ENCODE measurements around the gene PPIB. TPM values are rescaled to one million over a fixed set of nuclear protein-coding genes. Genes with fewer than 3 reads are reported as not detected.
"Not testable (repeated sequence)": the region's sequence is repeated elsewhere in the genome, so short reads cannot be mapped to it uniquely, and the experiment has no call there.

Gene PPIB
- total RNA-seq, 4 donors from 2014 or later, result 39.6 to 226 (median 154) TPM

- 84 to 94% methylated on average over 3 of the region's 3 CpGs for WGBS, 2 donors (ENCODE audit: low coverage in 1 of 2)
- no peak overlapping the region for H3K27ac ChIP-seq
Measured at GRCh38 chr15:64122936-64123351, 39.9 kb downstream of the PPIB start.

DNA sequence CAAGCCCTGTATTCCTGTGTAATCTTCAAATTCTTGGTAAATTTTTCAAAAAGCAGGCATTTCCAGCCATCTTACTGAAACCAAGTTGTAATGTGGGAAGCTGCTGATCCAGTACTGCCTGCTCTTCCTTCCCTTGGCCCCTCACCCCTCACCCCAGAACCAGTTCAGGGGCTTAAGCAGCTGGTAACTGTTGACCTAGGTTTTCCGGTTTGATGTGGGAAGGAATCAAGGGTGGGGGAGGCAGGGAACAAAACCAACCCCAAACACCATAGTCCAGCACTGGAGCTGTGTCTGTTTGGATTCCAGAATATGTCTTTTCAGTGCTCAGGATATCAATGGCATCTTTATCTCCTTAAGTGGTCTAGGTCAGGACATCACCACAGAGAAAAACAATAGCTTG lies 40.4 kb downstream of the PPIB start:
- intact Hi-C loops (cut with DNase I; ENCODE audit: low total_unique reads), result no loop called here
- no peak overlapping the region for H3K27ac ChIP-seq
- no peak for DNase-seq
- no peaks in the 10 kb centered on the region for H3K9me3 ChIP-seq
- in situ Hi-C loops (cut with MboI; ENCODE audit: low pct_ligation_motif_present in 1 of 4, low pct_unique_long_range_greater_than_20kb in 1 of 4, low sequenced_read_pairs in 3 of 4), result no loop called here
- no peaks in the 10 kb centered on the region for H3K27me3 ChIP-seq
- no peak overlapping the region for H3K4me3 ChIP-seq
- TF ChIP-seq EP300 (IDR thresholded peaks at IDR 0.05; ENCODE audit: low read depth) (no peak), POLR2AphosphoS5 (IDR thresholded peaks at IDR 0.05) (no peak), POLR2A (IDR thresholded peaks at IDR 0.05) (no peak)
- TF ChIP-seq, protein P1, sequence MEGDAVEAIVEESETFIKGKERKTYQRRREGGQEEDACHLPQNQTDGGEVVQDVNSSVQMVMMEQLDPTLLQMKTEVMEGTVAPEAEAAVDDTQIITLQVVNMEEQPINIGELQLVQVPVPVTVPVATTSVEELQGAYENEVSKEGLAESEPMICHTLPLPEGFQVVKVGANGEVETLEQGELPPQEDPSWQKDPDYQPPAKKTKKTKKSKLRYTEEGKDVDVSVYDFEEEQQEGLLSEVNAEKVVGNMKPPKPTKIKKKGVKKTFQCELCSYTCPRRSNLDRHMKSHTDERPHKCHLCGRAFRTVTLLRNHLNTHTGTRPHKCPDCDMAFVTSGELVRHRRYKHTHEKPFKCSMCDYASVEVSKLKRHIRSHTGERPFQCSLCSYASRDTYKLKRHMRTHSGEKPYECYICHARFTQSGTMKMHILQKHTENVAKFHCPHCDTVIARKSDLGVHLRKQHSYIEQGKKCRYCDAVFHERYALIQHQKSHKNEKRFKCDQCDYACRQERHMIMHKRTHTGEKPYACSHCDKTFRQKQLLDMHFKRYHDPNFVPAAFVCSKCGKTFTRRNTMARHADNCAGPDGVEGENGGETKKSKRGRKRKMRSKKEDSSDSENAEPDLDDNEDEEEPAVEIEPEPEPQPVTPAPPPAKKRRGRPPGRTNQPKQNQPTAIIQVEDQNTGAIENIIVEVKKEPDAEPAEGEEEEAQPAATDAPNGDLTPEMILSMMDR (IDR thresholded peaks at IDR 0.05), result no peak
- peaks cover 0 to 79% (median 33%) of the 10 kb centered on the region in 4 donors for H3K36me3 ChIP-seq
- WGBS, 2 donors (ENCODE audit: low coverage in 1 of 2), result 93% methylated on average over 1 of the region's 1 CpG; no CpG with 5 or more reads in 1 of the 2 donors
- no peaks in the 10 kb centered on the region for H3K4me1 ChIP-seq

More at GRCh38 chr15:64122936-64123351, 39.9 kb downstream of the PPIB start:
- Histone ChIP-seq H3K4me3 (no peak overlapping the region), H3K36me3 (peaks cover 0 to 78% (median 34%) of the 10 kb centered on the region in 4 donors), H3K4me1 (no peaks in the 10 kb centered on the region), H3K9me3 (no peaks in the 10 kb centered on the region), H3K27me3 (no peaks in the 10 kb centered on the region)
- TF ChIP-seq POLR2AphosphoS5 (IDR thresholded peaks at IDR 0.05), result no peak
- TF ChIP-seq, protein P1 (IDR thresholded peaks at IDR 0.05), result no peak
- no peak for TF ChIP-seq EP300 (IDR thresholded peaks at IDR 0.05; ENCODE audit: low read depth)
- no peak for TF ChIP-seq POLR2A (IDR thresholded peaks at IDR 0.05)
- in situ Hi-C loops (cut with MboI; ENCODE audit: low pct_ligation_motif_present in 1 of 4, low pct_unique_long_range_greater_than_20kb in 1 of 4, low sequenced_read_pairs in 3 of 4), result no loop called here
- no peak for DNase-seq
- intact Hi-C loops (cut with DNase I; ENCODE audit: low total_unique reads), result no loop called here

- Histone ChIP-seq H3K9me3 (no peaks in the 10 kb centered on the region), H3K4me1 (no peaks in the 10 kb centered on the region), H3K4me3 (no peak overlapping the region), H3K27me3 (no peaks in the 10 kb centered on the region), H3K36me3 (peaks cover 0 to 78% (median 32%) of the 10 kb centered on the region in 4 donors), H3K27ac (no peak overlapping the region)
- no peak for DNase-seq
- intact Hi-C loops (cut with DNase I; ENCODE audit: low total_unique reads) (no loop called here), in situ Hi-C loops (cut with MboI; ENCODE audit: low pct_ligation_motif_present in 1 of 4, low pct_unique_long_range_greater_than_20kb in 1 of 4, low sequenced_read_pairs in 3 of 4) (no loop called here)
- WGBS, 2 donors (ENCODE audit: low coverage in 1 of 2), result 86 to 90% methylated on average over 4 of the region's 4 CpGs
- TF ChIP-seq POLR2A (IDR thresholded peaks at IDR 0.05) (no peak), POLR2AphosphoS5 (IDR thresholded peaks at IDR 0.05) (no peak), EP300 (IDR thresholded peaks at IDR 0.05; ENCODE audit: low read depth) (no peak)
- TF ChIP-seq, protein P1 (IDR thresholded peaks at IDR 0.05), result no peak
Measured at GRCh38 chr15:64121614-64122013, 41.2 kb downstream of the PPIB start.

DNA sequence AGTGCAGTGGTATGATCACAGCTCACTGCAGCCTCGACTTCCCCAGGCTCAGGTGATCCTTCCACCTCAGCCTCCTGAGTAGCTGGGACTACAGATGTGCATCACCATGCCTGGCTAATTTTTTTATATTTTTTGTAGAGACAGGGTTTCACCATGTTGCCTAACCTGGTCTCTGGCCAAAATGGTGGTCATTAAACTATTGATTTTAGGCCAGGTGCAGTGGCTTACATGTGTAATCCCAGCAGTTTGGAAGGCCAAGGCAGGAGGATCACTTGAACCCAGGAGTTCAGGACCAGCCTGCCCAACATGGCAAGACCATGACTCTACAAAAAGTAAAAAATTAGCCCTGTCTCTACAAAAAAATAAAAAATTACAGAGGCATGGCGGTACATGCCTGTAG lies 42.5 kb downstream of the PPIB start:
- H3K36me3 ChIP-seq, result peaks cover 0 to 85% (median 31%) of the 10 kb centered on the region in 4 donors

More for the DNA sequence above, 42.5 kb downstream of the PPIB start:
- in situ Hi-C loops (cut with MboI; ENCODE audit: low pct_ligation_motif_present in 1 of 4, low pct_unique_long_range_greater_than_20kb in 1 of 4, low sequenced_read_pairs in 3 of 4); H3K27me3 ChIP-seq; intact Hi-C loops (cut with DNase I; ENCODE audit: low total_unique reads); H3K4me3 ChIP-seq; DNase-seq; H3K27ac ChIP-seq; H3K4me1 ChIP-seq; H3K9me3 ChIP-seq: not testable (repeated sequence)
- WGBS, 2 donors (ENCODE audit: low coverage in 1 of 2), result 99 to 100% methylated on average over 1 to 2 of the region's 2 CpGs
